Ascending aorta (tissue), 2 donors: Measurements from ENCODE around the gene FGGY. TPM values are rescaled to one million over a fixed set of nuclear protein-coding genes. Genes with fewer than 3 reads are reported as not detected.

Experiments used
- DNase-seq, 2 donors: peaks; one replicate each; pipeline ENCODE4 v3.0.0-alpha.2; 2019; ENCODE audit warnings: low spot score in 2 of 2
- H3K27ac ChIP-seq, 2 donors: fragments of 200-600 bp; sonication (generic); one replicate each; pipeline ENCODE4 v1.5.1; 2016 to 2017; ENCODE audit warnings: mild to moderate bottlenecking in 1 of 2
- H3K27me3 ChIP-seq: fragments of 200-600 bp; sonication (generic); one replicate; pipeline ENCODE4 v1.5.1; 2017
- H3K36me3 ChIP-seq, 2 donors: fragments of 200-600 bp; sonication (generic); one replicate each; pipeline ENCODE4 v1.5.1; 2016
- H3K4me1 ChIP-seq, 2 donors: fragments of 200-600 bp; sonication (generic); one replicate each; pipeline ENCODE4 v1.5.1; 2016 to 2017; ENCODE audit warnings: mild to moderate bottlenecking in 1 of 2
- H3K4me3 ChIP-seq, 2 donors: fragments of 200-600 bp; sonication (generic); one replicate each; pipeline ENCODE4 v1.5.1; 2016 to 2017; ENCODE audit warnings: mild to moderate bottlenecking in 1 of 2
- H3K9me3 ChIP-seq, 2 donors: fragments of 200-600 bp; sonication (generic); one replicate each; pipeline ENCODE4 v1.5.1; 2016
- intact Hi-C: fragments of 100-400 bp; cut with DNase I; formaldehyde crosslinking; loops from one replicate; pipeline ENCODE4 v1.15.1; 2023
- total RNA-seq: library from RNA; depleted of rRNA; stranded (reverse); fragments of >200 nt; gene quantifications from one replicate; pipeline ENCODE4 v1.1.0, GENCODE V29; 2016
- TF ChIP-seq, protein P1 (sequence below), 3 experiments: fragments of 200-600 bp in 2 of 3; fragments of 450-650 bp in 1 of 3; sonication (generic) in 2 of 3; IDR thresholded peaks; one replicate each; pipeline ENCODE4 v1.5.1; 2016 to 2019; ENCODE audit warnings: antibody characterized with exemption in 3 of 3, mild to moderate bottlenecking in 1 of 3, moderate library complexity in 1 of 3

FGGY gene
- total RNA-seq, 1 donor from 2014 or later: 7.0 TPM

DNA sequence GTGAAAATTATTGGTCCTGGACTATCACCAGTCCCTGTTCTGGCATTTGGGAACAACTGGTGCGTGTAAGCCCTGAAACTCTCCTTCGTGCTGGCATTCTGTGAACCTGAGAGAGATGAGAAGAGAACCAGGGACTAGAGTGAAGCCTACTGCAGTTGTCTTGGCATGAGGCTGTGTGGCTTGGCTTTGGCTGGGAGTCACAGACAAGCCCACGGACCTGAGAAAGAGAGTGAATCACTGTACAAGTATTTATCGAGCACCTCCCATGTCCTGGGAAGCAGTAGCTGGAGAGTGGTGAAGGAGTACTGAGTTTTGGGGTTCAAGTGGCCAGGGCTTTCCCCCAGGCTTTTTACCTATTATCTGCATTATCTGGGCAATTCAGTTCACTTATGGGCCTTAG, 63.3 kb downstream of the FGGY start:
- Histone ChIP-seq H3K9me3 (no peaks in the 10 kb centered on the region), H3K4me3 (no peak overlapping the region), H3K27me3 (no peaks in the 10 kb centered on the region), H3K36me3 (no peaks in the 10 kb centered on the region), H3K4me1 (peaks cover 0 to 3% of the 10 kb centered on the region in 2 donors), H3K27ac (no peak overlapping the region)
- DNase-seq: peak in 1 of 2 donors; percentile 61
- intact Hi-C loops: no loop called here
- TF ChIP-seq, protein P1, sequence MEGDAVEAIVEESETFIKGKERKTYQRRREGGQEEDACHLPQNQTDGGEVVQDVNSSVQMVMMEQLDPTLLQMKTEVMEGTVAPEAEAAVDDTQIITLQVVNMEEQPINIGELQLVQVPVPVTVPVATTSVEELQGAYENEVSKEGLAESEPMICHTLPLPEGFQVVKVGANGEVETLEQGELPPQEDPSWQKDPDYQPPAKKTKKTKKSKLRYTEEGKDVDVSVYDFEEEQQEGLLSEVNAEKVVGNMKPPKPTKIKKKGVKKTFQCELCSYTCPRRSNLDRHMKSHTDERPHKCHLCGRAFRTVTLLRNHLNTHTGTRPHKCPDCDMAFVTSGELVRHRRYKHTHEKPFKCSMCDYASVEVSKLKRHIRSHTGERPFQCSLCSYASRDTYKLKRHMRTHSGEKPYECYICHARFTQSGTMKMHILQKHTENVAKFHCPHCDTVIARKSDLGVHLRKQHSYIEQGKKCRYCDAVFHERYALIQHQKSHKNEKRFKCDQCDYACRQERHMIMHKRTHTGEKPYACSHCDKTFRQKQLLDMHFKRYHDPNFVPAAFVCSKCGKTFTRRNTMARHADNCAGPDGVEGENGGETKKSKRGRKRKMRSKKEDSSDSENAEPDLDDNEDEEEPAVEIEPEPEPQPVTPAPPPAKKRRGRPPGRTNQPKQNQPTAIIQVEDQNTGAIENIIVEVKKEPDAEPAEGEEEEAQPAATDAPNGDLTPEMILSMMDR (IDR thresholded peaks at IDR 0.05): no peak

DNA sequence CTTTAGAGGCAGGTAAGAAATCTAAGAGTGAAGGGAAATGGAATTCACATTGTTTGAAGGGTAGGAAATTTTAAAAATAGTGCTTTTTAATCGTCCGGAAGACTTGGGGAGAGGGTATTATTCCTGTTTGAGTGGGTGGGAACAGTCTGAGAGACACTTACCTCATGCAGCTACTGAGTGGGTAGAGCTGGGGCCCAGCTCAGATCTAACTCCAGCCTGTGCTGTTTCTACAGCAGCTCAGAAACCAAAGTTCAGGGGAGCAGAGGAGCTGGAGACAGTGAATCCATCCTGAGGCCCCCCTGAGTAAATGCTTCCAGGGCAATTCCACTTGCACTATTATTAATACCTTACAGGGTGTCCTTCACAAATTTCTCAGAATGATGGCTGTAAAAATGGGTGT, 63.8 kb downstream of the FGGY start:
- intact Hi-C loops: no loop called here
- Histone ChIP-seq H3K4me3 (no peak overlapping the region), H3K36me3 (no peaks in the 10 kb centered on the region), H3K27ac (no peak overlapping the region), H3K4me1 (peaks cover 0 to 3% of the 10 kb centered on the region in 2 donors), H3K27me3 (no peaks in the 10 kb centered on the region), H3K9me3 (no peaks in the 10 kb centered on the region)
- no peak for DNase-seq
- TF ChIP-seq, protein P1 (IDR thresholded peaks at IDR 0.05): no peak

DNA sequence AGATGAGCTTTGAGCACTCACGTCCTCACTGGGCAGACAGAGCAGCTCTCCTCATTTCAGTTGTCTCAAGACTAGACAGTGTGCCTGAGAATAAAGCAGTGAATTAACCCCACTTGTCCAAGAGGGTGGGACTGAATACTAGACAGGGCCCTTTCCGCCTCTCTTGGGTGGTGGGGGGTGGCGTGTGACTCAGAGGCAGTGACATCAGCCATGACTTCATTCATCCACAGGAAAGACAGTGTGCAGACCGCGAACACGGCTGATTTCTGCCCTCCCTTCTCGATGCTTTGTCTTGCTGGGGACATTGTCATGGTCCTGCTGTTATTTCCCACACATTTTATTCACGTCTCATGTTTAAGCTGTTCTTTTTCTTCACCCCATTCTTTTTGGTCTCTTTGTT, 64.9 kb downstream of the FGGY start:
- H3K4me3 ChIP-seq: no peak overlapping the region
- TF ChIP-seq, protein P1 (IDR thresholded peaks at IDR 0.05): no peak
- intact Hi-C loops: no loop called here
- no peaks in the 10 kb centered on the region for H3K9me3 ChIP-seq
- H3K27ac ChIP-seq: no peak overlapping the region
- no peaks in the 10 kb centered on the region for H3K27me3 ChIP-seq
- peaks cover 0 to 3% of the 10 kb centered on the region in 2 donors for H3K4me1 ChIP-seq
- no peak for DNase-seq
- H3K36me3 ChIP-seq: no peaks in the 10 kb centered on the region

DNA sequence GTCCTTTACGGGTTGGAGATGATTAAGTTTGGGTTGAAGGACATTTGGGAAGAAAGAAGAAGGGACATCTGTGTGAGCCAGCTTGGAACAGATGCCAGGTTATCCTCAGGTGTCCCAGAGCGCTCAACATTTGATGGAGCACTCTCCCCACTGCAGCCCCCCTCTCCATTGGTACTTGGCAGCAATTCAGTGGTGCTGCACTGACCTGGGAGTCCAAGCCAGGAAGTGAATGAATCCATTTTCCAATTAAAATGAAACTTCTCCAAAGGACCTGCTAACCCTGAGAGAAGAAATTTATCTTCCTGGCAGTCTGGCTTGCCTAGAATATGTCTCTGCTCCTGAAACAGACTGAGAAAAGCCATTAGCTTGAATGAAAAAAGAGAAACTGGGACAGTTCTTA, 67.1 kb downstream of the FGGY start:
- intact Hi-C loops: no loop called here
- no peak for DNase-seq

DNA sequence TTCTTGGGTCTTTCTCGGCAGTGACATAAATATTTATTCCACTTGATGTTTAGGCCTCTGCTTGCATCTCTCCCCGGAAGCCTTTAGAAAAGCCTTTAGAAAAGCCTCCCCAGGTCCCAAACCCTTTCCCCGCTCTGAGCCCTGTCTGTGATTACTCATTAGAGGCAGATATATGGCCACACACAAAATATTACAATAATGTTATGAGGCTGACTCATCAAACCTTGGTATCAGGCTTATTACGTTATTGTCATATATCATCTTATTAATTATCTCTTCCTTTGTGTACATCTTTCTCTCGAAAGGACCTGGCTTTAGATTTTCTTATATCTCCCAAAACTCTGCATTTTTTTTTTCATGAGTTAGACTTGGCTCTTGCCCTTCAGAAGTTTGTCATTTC, 69.5 kb downstream of the FGGY start:
- H3K36me3 ChIP-seq: no peaks in the 10 kb centered on the region
- TF ChIP-seq, protein P1 (IDR thresholded peaks at IDR 0.05): no peak
- H3K9me3 ChIP-seq: no peaks in the 10 kb centered on the region
- H3K4me3 ChIP-seq: no peak overlapping the region
- peak overlapping the region in 1 of 2 donors; percentile 66 for H3K27ac ChIP-seq
- H3K4me1 ChIP-seq: peaks cover 0 to 9% of the 10 kb centered on the region in 2 donors
- intact Hi-C loops: no loop called here
- no peaks in the 10 kb centered on the region for H3K27me3 ChIP-seq
- DNase-seq: no peak

More for the DNA sequence above, 67.1 kb downstream of the FGGY start:
- TF ChIP-seq, protein P1 (IDR thresholded peaks at IDR 0.05): no peak
- Histone ChIP-seq H3K4me1 (peaks cover 0 to 12% of the 10 kb centered on the region in 2 donors), H3K27me3 (no peaks in the 10 kb centered on the region), H3K9me3 (no peaks in the 10 kb centered on the region), H3K4me3 (no peak overlapping the region), H3K36me3 (no peaks in the 10 kb centered on the region), H3K27ac (no peak overlapping the region)
